ENCODE data around the gene ATP8B4. TPM values are rescaled to one million over a fixed set of nuclear protein-coding genes. Genes with fewer than 3 reads are reported as not detected.

Gene ATP8B4
- total and polyA plus RNA-seq, 7 donors: 1.2 to 11.1 (median 4.9) TPM

DNA sequence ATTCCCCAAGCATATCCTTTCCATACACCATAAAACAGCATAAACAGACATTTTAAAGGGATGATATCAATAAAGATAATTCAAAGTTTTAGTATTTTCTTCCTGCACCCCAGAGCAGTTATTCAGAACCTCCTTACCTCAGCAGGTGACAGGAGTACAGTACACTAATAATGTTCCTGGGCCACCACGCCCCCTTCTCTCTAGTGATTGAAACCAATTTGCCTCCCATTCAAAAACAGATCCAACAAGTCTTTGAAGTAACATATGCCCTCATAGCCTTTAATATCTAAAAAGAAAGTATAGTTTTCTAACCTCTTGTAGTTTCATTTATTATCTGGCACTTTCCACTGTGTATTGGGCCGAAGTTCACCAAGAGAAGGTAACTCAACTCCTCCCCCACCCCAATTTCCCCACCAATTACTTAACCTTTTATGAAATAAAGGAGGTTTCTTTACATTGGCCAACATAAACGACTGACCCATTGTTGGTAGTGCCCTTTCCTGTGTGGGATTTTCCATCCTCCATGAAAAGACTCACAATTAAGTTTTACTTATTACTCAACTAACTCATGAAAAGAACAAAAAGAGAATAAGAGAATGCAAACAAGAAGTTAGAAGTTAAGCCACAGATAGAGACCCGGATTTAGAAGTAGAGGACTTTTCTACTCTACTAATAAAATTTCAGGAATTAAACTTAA lies 5.0 kb upstream of the ATP8B4 start:
- no peak for DNase-seq
- Histone ChIP-seq H3K27me3 (no peaks in the 10 kb centered on the region), H3K4me3 (no peak overlapping the region), H3K36me3 (no peaks in the 10 kb centered on the region), H3K27ac (no peak overlapping the region), H3K9me3 (peaks cover 0 to 7% (median 0%) of the 10 kb centered on the region in 4 donors), H3K4me1 (no peaks in the 10 kb centered on the region)
- TF ChIP-seq EP300 (IDR thresholded peaks at IDR 0.05) (no peak), POLR2AphosphoS5 (IDR thresholded peaks at IDR 0.05) (no peak), POLR2A (IDR thresholded peaks at IDR 0.05) (no peak)
- TF ChIP-seq, protein P1, sequence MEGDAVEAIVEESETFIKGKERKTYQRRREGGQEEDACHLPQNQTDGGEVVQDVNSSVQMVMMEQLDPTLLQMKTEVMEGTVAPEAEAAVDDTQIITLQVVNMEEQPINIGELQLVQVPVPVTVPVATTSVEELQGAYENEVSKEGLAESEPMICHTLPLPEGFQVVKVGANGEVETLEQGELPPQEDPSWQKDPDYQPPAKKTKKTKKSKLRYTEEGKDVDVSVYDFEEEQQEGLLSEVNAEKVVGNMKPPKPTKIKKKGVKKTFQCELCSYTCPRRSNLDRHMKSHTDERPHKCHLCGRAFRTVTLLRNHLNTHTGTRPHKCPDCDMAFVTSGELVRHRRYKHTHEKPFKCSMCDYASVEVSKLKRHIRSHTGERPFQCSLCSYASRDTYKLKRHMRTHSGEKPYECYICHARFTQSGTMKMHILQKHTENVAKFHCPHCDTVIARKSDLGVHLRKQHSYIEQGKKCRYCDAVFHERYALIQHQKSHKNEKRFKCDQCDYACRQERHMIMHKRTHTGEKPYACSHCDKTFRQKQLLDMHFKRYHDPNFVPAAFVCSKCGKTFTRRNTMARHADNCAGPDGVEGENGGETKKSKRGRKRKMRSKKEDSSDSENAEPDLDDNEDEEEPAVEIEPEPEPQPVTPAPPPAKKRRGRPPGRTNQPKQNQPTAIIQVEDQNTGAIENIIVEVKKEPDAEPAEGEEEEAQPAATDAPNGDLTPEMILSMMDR (IDR thresholded peaks at IDR 0.05): no peak
- 83% methylated on average over 4 of the region's 4 CpGs for WGBS, 2 donors
- intact Hi-C loops (cut with DNase I): no loop called here

DNA sequence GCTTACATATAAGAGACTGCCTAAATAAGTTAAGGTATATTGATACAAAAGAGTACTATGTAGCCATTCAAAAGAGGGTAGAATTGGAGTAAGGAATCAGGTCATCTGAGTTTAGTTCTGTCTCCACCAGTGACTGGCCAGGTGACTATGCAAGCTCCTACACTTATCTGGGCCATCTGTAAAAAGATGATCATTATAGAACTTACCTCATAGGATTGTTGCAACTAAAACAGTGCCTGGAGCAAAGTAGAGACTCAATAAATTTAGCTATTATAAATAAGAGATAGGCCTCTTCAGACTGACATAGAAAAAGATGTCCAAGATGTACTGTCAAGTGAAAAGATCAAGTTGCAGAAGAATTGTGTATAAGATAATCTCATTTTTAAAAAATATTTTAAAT lies 1.7 kb upstream of the ATP8B4 start:
- Histone ChIP-seq H3K27me3 (no peaks in the 10 kb centered on the region), H3K4me1 (no peaks in the 10 kb centered on the region), H3K4me3 (no peak overlapping the region), H3K36me3 (no peaks in the 10 kb centered on the region), H3K27ac (no peak overlapping the region), H3K9me3 (peaks cover 0 to 7% (median 0%) of the 10 kb centered on the region in 4 donors)
- intact Hi-C loops (cut with DNase I): no loop called here
- TF ChIP-seq EP300 (IDR thresholded peaks at IDR 0.05) (no peak), POLR2A (IDR thresholded peaks at IDR 0.05) (no peak), POLR2AphosphoS5 (IDR thresholded peaks at IDR 0.05) (no peak)
- TF ChIP-seq, protein P1 (IDR thresholded peaks at IDR 0.05): no peak
- no peak for DNase-seq

DNA sequence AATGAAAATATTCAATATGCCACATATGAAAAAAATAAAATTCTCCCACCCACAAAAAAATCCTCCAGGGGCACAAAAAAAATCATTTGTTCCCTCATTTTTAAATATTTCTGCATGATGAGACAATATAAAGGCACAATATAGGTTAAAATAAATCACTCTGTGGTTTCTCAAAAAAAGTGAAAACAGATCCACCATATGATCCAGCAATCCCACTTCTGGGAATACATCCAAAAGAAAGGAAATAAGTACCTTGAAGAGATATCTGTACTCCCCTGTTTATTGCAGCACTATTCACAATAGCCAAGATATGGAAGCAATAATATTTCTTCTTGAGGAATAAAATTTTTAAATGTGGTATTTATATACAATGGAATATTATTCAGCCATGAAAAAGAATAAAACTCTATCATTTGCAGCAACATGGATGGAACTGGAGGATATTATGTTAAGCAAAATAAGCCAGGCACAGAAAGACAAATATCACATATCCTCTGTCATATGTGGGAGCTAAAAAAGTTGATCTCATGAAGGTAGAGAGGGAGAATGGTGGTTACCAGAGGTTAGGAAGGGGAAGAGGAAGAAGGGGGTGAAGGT lies 1.5 kb downstream of the ATP8B4 start:
- Histone ChIP-seq H3K9me3 (no peaks in the 10 kb centered on the region), H3K36me3 (no peaks in the 10 kb centered on the region), H3K27me3 (no peaks in the 10 kb centered on the region), H3K4me1 (no peaks in the 10 kb centered on the region), H3K27ac (no peak overlapping the region), H3K4me3 (no peak overlapping the region)
- intact Hi-C loops (cut with DNase I): no loop called here
- no peak for TF ChIP-seq EP300 (IDR thresholded peaks at IDR 0.05)
- no peak for TF ChIP-seq POLR2A (IDR thresholded peaks at IDR 0.05)
- TF ChIP-seq, protein P1 (IDR thresholded peaks at IDR 0.05): no peak
- TF ChIP-seq POLR2AphosphoS5 (IDR thresholded peaks at IDR 0.05): no peak
- no peak for DNase-seq

DNA sequence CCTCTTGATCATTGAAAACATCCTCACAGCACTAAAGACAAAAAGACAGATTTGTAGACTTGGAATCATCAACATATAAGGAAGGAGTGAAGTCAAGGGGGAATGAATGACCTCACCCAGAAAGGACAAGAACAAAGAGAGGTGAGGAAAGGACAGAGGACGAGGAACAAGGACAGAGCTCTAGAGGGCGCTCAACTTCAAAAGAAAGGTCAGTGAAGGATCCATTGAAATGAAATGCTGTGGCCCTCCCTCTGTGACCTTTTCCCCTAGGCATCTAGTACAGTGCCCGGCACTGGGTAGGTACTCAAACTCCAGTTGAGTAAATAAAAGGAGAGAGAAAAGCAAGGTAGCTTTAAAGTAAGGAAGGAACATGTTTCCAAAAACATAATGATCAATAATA lies 2.6 kb downstream of the ATP8B4 start:
- H3K36me3 ChIP-seq: no peaks in the 10 kb centered on the region
- DNase-seq: no peak
- H3K27me3 ChIP-seq: no peaks in the 10 kb centered on the region
- intact Hi-C loops (cut with DNase I): no loop called here
- TF ChIP-seq POLR2AphosphoS5 (IDR thresholded peaks at IDR 0.05) (no peak), EP300 (IDR thresholded peaks at IDR 0.05) (no peak), POLR2A (IDR thresholded peaks at IDR 0.05) (no peak)
- TF ChIP-seq, protein P1 (IDR thresholded peaks at IDR 0.05): no peak
- no peak overlapping the region for H3K4me3 ChIP-seq
- H3K27ac ChIP-seq: no peak overlapping the region
- H3K9me3 ChIP-seq: no peaks in the 10 kb centered on the region
- H3K4me1 ChIP-seq: no peaks in the 10 kb centered on the region
- WGBS, 2 donors: 44 to 45% methylated on average over 3 of the region's 3 CpGs

Data from sigmoid colon (tissue), 7 donors.